ENCODE data around the gene CCBE1.

DNA sequence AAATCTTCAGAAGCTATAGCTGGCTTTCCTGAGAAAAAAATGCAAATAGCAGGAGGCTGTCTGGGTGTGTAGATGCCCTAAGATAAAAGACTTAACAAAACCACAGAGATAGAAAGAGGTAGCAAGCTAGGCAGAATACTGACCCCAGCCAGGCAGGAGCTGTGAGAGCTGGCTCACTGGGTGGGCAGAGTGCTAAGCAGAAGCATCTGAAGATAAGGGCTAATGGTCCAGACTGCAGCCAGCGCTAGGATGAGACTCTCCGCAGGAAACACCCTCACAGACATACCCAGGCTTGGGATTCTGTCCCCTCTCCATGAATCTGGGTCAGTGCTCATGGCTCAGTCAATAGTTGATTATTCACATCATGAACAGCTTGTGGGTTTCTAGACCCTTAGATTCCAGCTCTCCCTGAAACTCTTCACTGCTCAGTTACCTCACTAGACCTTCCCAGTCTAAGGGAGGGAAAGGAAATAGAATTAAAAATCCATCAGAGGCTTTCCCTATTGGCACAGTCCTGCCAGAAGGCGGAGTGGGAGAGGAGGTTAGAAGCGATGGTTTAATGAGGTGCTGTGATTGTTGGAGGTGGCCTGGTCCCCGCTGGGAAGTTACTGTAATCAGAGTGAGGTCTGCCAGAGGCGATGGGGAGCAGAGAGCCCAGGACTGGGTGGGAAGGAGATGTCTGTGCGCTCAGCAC is 21.4 kb upstream of the CCBE1 start:
- TF ChIP-seq CEBPB (IDR thresholded peaks at IDR 0.05; ENCODE audit: low read depth, low read length) (no peak), FOS (IDR thresholded peaks at IDR 0.05; ENCODE audit: low read depth, low read length) (no peak), USF2 (IDR thresholded peaks at IDR 0.05; ENCODE audit: low read depth, low read length) (no peak), CTCF (conservative IDR thresholded peaks at IDR 0.05; ENCODE audit: low read depth, low read length) (no peak), RAD21 (IDR thresholded peaks at IDR 0.05; ENCODE audit: low read length) (no peak), POLR2A (IDR thresholded peaks at IDR 0.05; ENCODE audit: low read depth, low read length) (no peak), MAZ (IDR thresholded peaks at IDR 0.05; ENCODE audit: borderline replicate concordance, low read depth, low read length) (no peak), NFE2L2 (IDR thresholded peaks at IDR 0.05; ENCODE audit: low read depth, low read length) (no peak), MXI1 (IDR thresholded peaks at IDR 0.05; ENCODE audit: borderline replicate concordance, low read depth, low read length) (no peak)

All from IMR-90 (cell line).